ENCODE results near the gene ZNF860.

The ZNF860 gene

DNA sequence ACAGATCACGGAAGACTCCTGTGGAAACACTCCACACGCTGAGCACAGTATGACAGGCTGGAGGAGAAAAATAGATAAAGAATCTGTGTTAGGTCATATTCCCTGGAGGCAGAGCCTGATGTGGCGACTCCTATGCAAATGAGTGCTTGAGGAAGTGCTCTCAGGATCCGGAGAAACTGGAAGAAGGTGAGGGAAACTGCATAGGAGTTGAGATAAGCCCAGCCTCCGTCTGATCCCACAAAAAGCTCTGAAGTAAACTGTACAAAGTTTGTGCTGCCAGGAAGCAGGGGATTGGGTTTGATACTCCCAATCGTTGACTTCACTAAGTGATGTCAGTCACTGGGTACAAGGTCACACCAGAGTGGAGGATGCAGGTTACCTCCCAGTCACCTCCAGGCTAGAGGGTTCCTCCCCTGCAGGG lies 33.9 kb upstream of the ZNF860 start:
- TF ChIP-seq, protein P1, sequence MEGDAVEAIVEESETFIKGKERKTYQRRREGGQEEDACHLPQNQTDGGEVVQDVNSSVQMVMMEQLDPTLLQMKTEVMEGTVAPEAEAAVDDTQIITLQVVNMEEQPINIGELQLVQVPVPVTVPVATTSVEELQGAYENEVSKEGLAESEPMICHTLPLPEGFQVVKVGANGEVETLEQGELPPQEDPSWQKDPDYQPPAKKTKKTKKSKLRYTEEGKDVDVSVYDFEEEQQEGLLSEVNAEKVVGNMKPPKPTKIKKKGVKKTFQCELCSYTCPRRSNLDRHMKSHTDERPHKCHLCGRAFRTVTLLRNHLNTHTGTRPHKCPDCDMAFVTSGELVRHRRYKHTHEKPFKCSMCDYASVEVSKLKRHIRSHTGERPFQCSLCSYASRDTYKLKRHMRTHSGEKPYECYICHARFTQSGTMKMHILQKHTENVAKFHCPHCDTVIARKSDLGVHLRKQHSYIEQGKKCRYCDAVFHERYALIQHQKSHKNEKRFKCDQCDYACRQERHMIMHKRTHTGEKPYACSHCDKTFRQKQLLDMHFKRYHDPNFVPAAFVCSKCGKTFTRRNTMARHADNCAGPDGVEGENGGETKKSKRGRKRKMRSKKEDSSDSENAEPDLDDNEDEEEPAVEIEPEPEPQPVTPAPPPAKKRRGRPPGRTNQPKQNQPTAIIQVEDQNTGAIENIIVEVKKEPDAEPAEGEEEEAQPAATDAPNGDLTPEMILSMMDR (IDR thresholded peaks at IDR 0.05) = no peak
- H3K4me3 ChIP-seq = no peak overlapping the region
- H3K36me3 ChIP-seq = no peaks in the 10 kb centered on the region
- H3K27ac ChIP-seq = no peak overlapping the region
- H3K9me3 ChIP-seq = no peaks in the 10 kb centered on the region
- H3K4me1 ChIP-seq = peaks cover 0 to 9% (median 3%) of the 10 kb centered on the region in 4 donors
- intact Hi-C loops (cut with DNase I; ENCODE audit: low total_unique reads) = no loop called here
- no peak for DNase-seq
- no peaks in the 10 kb centered on the region for H3K27me3 ChIP-seq

DNA sequence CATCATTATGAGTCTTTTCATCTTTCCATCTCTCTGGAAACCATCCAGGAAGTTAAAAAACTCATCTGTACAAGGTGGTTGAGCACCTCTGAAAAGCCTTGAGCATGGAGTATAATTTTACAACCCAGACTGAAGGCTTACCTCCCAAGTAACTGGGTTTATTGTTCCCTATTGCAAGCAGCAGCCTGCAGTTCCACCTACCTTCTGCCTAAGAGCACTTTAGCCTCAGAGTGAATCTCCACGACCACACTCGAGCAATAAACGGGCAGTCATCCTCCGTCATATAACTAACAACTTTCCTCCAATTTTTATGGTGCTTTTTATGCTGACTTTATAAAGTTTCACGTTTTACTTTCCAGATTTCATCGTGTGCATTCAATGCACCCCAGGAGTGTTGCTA lies 33.3 kb upstream of the ZNF860 start:
- Histone ChIP-seq H3K9me3 (no peaks in the 10 kb centered on the region), H3K27me3 (no peaks in the 10 kb centered on the region), H3K4me1 (peaks cover 0 to 9% (median 3%) of the 10 kb centered on the region in 4 donors), H3K36me3 (no peaks in the 10 kb centered on the region), H3K4me3 (no peak overlapping the region), H3K27ac (no peak overlapping the region)
- intact Hi-C loops (cut with DNase I; ENCODE audit: low total_unique reads) = no loop called here
- DNase-seq = no peak
- TF ChIP-seq, protein P1 (IDR thresholded peaks at IDR 0.05) = no peak

DNA sequence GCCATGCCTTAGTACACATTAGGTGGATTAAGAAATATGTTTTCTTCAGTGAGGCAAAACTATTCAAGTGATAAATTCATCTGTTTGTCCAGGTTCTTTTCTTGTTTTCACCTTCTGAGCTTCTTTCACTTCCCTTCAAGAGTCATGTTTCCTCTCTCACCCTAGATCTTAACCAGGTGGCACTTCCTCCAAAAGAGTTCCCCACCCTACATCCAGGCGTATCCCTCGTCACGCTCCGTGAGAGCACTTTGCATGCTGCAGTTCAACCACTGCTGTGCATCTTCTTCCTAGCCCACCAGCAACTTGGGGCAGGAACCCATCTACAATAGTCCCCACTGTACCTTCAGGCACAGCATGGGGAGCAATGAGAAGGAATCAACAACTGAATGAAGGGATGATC lies 29.3 kb upstream of the ZNF860 start:
- H3K36me3 ChIP-seq = peaks cover 0 to 3% (median 0%) of the 10 kb centered on the region in 3 donors
- no peaks in the 10 kb centered on the region for H3K27me3 ChIP-seq
- intact Hi-C loops (cut with DNase I; ENCODE audit: low total_unique reads) = no loop called here
- H3K9me3 ChIP-seq = peaks cover 0 to 12% (median 9%) of the 10 kb centered on the region in 3 donors
- TF ChIP-seq, protein P1 (IDR thresholded peaks at IDR 0.05) = no peak
- H3K4me1 ChIP-seq = peaks cover 0 to 9% (median under 1%) of the 10 kb centered on the region in 4 donors
- H3K4me3 ChIP-seq = no peak overlapping the region
- no peak overlapping the region for H3K27ac ChIP-seq
- no peak for DNase-seq

DNA sequence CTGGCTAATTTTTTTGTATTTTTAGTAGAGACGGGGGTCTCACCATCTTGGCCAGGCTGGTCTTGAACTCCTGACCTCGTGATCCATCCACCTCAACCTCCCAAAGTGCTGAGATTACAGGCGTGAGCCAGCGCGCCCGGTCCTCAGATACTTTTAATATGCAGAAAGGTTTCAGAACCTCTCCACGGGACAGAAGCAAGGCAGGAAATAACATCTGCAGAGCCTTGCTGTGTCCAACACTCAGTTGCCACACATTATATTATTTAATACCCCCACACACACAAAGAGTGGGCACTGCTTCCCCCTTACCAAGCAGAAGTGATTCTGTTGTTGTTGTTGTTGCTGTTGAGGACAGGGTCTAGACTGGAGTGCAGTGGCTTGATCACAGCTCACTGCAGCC lies 28.5 kb upstream of the ZNF860 start:
- H3K4me1 ChIP-seq = peaks cover 0 to 10% (median 6%) of the 10 kb centered on the region in 4 donors
- no peaks in the 10 kb centered on the region for H3K27me3 ChIP-seq
- no peak for DNase-seq
- no peak overlapping the region for H3K27ac ChIP-seq
- intact Hi-C loops (cut with DNase I; ENCODE audit: low total_unique reads) = no loop called here
- TF ChIP-seq, protein P1 (IDR thresholded peaks at IDR 0.05) = no peak
- peaks cover 0 to 12% (median 9%) of the 10 kb centered on the region in 3 donors for H3K9me3 ChIP-seq
- no peak overlapping the region for H3K4me3 ChIP-seq
- peaks cover 0 to 3% (median 0%) of the 10 kb centered on the region in 3 donors for H3K36me3 ChIP-seq

DNA sequence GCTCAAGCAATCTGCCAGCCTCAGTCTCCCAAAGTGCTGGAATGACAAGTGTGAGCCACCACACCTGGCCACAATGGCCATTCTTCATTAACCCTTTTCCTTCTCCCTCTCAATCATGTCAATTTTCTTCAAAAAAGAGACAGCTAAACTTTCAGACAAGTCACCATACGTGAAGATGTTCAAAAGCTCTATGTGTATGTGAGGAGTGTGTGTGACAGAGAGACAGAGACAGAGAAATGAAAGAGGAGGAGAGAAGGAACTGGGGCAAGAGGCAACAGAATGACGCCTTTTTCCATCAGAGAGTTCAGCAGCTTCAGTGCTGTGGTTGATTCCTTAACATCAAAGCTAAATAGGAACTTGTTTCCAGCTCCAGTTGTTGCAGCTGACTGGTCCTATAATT lies 27.9 kb upstream of the ZNF860 start:
- Histone ChIP-seq H3K27ac (no peak overlapping the region), H3K4me3 (no peak overlapping the region), H3K4me1 (peaks cover 0 to 15% (median 7%) of the 10 kb centered on the region in 4 donors), H3K9me3 (peaks cover 0 to 12% (median 9%) of the 10 kb centered on the region in 3 donors), H3K27me3 (no peaks in the 10 kb centered on the region), H3K36me3 (peaks cover 0 to 3% (median 0%) of the 10 kb centered on the region in 3 donors)
- intact Hi-C loops (cut with DNase I; ENCODE audit: low total_unique reads) = no loop called here
- TF ChIP-seq, protein P1 (IDR thresholded peaks at IDR 0.05) = no peak
- DNase-seq = no peak

DNA sequence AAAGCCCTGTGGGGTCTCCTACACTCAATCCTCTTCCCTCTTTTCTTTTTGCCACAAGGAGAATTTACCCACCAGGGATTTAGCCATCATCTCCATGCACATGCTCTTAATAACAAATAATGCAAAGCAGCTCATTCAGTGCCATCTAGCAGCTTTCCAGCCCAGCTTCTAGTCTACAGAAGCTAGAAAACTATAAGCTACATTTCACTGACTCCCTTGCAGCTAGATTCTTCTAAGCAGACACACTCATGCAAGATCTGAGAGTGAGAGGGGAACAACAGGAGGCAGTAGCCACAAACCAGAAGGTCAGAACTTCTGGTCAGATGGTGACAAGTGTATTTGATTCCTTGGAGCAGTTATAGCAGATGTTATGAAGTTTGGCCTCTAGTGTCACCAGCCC lies 26.0 kb upstream of the ZNF860 start:
- Histone ChIP-seq H3K27me3 (no peaks in the 10 kb centered on the region), H3K4me3 (no peak overlapping the region), H3K27ac (no peak overlapping the region), H3K4me1 (peaks cover 0 to 29% (median 16%) of the 10 kb centered on the region in 4 donors), H3K36me3 (peaks cover 0 to 3% (median 0%) of the 10 kb centered on the region in 3 donors), H3K9me3 (peaks cover 0 to 12% (median 9%) of the 10 kb centered on the region in 3 donors)
- TF ChIP-seq, protein P1 (IDR thresholded peaks at IDR 0.05) = no peak
- intact Hi-C loops (cut with DNase I; ENCODE audit: low total_unique reads) = no loop called here
- DNase-seq = no peak
